Measurements from ENCODE around the gene CCL25. TPM values are rescaled to one million over a fixed set of nuclear protein-coding genes. Genes with fewer than 3 reads are reported as not detected.
A peak's percentile ranks its signal among the peaks of the same experiment; 100 is the strongest.
"Not testable (repeated sequence)": the region's sequence is repeated elsewhere in the genome, so short reads cannot be mapped to it uniquely, and the experiment has no call there.

Gene CCL25, protein sequence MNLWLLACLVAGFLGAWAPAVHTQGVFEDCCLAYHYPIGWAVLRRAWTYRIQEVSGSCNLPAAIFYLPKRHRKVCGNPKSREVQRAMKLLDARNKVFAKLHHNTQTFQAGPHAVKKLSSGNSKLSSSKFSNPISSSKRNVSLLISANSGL
- polyA plus RNA-seq (2012; ENCODE audit: insufficient read depth, insufficient read length), result 1.3 TPM

- H3K4me3 ChIP-seq (ENCODE audit: low read length), result no peak within 1 kb of the TSS
Observed at GRCh38 chr19:8052464-8052859, at the start of gene CCL25. TSS of gene CCL25 (plus strand) at chr19:8052760. CDS start at chr19:8053050, 290 bp downstream.

DNA sequence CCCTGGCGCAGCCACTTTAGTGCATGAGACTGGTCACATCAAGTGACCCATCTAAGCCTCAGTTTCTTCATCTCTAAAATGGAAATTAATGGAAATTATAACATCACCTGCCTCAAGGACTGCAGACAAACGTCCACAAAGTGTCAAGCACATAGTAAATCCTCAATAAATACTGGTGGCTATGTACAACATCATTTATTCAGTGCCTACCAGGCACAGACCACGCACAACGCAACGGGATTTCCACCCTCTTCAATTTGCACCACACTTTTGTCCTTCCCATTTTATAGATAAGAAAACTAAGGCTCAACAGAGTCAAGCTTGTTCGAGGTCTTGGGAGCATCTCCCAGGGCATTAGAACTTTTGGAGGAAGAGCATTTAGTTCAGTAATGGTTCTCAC is 48.6 kb upstream of the CCL25 start:
- H3K4me3 ChIP-seq (ENCODE audit: low read length), result peak overlapping the region; percentile 77
- DNase-seq (ENCODE audit: low read depth, low spot score), result no peak

More at GRCh38 chr19:8052464-8052859, at the start of gene CCL25:
- DNase-seq (ENCODE audit: low read depth, low spot score), result no peak

DNA sequence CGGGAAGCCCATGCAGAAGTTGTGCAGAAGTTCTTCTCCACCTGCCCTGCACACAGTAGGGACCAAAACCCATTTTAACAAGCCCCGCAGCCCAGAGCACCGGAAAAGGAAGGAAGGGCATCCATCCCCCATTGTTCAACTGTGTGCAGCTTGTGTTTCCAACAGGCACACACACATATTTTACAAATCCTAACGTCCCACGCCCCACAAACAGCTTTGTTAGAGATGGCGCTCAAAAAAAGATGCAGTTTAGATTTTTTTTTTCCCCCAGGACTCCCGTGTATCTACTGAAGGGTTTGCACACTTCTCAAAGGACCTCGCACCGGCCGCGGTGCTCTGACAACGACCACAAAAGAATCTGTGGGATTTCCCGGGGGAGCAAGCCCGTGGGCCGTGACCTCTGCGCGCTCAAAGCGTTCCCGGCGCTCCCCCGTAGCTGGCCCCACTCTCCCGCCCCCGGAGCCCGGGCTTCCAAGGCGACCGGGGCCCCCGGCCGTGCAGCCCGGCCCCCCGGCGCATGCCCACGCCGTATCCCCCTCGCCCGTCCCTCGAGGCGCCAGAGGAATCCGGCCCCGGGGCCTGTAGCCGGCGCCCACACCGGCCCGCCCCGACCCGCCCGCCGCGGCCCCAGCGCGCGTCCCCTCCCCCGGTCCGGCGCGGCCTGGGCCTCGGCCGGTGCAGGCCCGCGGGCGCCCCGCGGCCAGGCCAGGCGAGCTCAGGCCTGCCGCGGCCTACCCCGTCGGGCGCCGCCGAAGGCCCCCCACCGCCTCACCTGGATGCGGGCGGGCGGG is 47.6 kb upstream of the CCL25 start:
- peak; percentile 32 for DNase-seq (ENCODE audit: low read depth, low spot score)
- peak overlapping the region; percentile 77 for H3K4me3 ChIP-seq (ENCODE audit: low read length)

GRCh38 chr19:8005534-8006256 is 46.9 kb upstream of the CCL25 start, which contains the start of gene ELAVL1:
TSS of gene ELAVL1 (minus strand) at chr19:8005641. CDS start at chr19:7991815, 13,826 bp downstream.
- peak within 1 kb of the TSS; percentile 90 for H3K4me3 ChIP-seq (ENCODE audit: low read length)
- DNase-seq (ENCODE audit: low read depth, low spot score), result peak; percentile 74

GRCh38 chr19:8017808-8018207 is 34.8 kb upstream of the CCL25 start:
- no peak for DNase-seq (ENCODE audit: low read depth, low spot score)
- no peak overlapping the region for H3K4me3 ChIP-seq (ENCODE audit: low read length)

- DNase-seq (ENCODE audit: low read depth, low spot score), result no peak
- H3K4me3 ChIP-seq (ENCODE audit: low read length), result no peak overlapping the region
Observed at GRCh38 chr19:8020681-8021080, 31.9 kb upstream of the CCL25 start.

DNA sequence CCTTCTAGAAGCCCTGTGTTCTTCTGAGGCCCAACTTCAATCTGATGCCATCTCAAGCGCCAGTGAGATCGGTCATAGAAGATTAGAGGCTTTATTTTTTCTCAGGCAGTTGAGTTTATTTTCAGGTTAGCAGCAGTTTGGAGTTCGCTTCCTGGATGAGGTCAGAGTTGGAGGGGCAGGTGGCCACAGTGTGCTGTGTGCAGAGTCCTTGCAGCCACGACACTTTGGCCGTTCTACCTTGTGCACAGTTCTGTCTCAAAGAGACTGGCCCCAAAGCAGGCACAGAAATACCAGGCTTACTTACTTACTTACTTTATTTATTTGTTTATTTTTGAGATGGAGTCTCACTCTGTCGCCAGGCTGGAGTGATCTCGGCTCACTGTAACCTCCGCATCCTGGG is 31.2 kb upstream of the CCL25 start:
- no peak for DNase-seq (ENCODE audit: low read depth, low spot score)
- no peak overlapping the region for H3K4me3 ChIP-seq (ENCODE audit: low read length)

- no peak overlapping the region for H3K4me3 ChIP-seq (ENCODE audit: low read length)
- no peak for DNase-seq (ENCODE audit: low read depth, low spot score)
Observed at GRCh38 chr19:8022275-8022674, 30.3 kb upstream of the CCL25 start.

- no peak overlapping the region for H3K4me3 ChIP-seq (ENCODE audit: low read length)
- DNase-seq (ENCODE audit: low read depth, low spot score), result no peak
Observed at GRCh38 chr19:8023371-8023770, 29.2 kb upstream of the CCL25 start.

GRCh38 chr19:8024256-8024655 is 28.3 kb upstream of the CCL25 start:
- H3K4me3 ChIP-seq (ENCODE audit: low read length); DNase-seq (ENCODE audit: low read depth, low spot score): not testable (repeated sequence)

- DNase-seq (ENCODE audit: low read depth, low spot score), result no peak
- no peak overlapping the region for H3K4me3 ChIP-seq (ENCODE audit: low read length)
Observed at GRCh38 chr19:8025316-8025715, 27.2 kb upstream of the CCL25 start.

DNA sequence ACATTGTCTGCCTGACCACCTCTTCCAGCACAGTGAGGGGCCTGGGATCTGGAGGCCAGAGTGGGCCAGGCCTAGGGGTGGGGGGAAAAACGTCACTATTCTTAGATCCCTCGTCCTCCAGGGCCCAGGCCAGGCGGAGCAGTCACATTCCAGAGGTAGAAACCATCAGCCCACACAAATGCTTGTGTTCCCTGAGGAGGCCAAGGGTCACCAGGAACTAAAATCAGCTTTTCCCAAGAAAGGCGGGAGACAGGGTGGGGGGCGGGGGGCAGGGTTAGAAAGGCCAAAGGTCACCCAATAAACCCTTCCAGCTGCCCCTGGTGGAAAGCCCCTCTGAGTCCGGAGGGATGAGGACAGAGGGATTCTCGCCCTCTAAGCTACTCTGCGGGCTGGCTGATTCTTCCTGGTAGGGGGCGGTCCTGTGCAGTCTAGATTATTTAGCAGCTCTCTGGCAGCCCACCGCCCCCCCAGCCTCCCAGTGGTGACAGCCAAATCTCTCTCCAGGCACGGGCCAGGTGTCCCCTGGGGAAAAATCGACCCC is 23.5 kb upstream of the CCL25 start:
- no peak for DNase-seq (ENCODE audit: low read depth, low spot score)
- no peak overlapping the region for H3K4me3 ChIP-seq (ENCODE audit: low read length)

- no peak for DNase-seq (ENCODE audit: low read depth, low spot score)
- no peak overlapping the region for H3K4me3 ChIP-seq (ENCODE audit: low read length)
Observed at GRCh38 chr19:8030960-8031359, 21.6 kb upstream of the CCL25 start.

- not testable (repeated sequence) for H3K4me3 ChIP-seq (ENCODE audit: low read length); DNase-seq (ENCODE audit: low read depth, low spot score)
Observed at GRCh38 chr19:8033287-8034177, 19.0 kb upstream of the CCL25 start.

DNA sequence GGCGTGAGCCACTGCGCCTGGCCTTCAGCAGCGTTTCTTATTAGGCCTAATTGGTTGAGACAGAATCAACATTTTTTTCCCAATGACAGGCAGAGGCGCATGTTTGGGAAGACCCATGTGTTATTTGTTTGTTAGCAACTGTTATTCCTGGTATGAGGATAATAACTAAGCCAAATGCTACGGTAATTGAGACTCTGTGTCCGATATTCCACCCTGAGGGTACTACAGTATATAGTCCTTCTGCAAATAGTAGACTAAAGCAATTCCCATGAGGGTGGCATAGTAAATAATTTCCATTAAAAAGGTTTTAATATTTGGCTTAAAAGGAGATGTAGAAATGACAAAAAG is 18.4 kb upstream of the CCL25 start:
- H3K4me3 ChIP-seq (ENCODE audit: low read length), result no peak overlapping the region

GRCh38 chr19:8036434-8037099 is 16.0 kb upstream of the CCL25 start:
- no peak for DNase-seq (ENCODE audit: low read depth, low spot score)

More for the DNA sequence above, 18.4 kb upstream of the CCL25 start:
- DNase-seq (ENCODE audit: low read depth, low spot score), result no peak

DNA sequence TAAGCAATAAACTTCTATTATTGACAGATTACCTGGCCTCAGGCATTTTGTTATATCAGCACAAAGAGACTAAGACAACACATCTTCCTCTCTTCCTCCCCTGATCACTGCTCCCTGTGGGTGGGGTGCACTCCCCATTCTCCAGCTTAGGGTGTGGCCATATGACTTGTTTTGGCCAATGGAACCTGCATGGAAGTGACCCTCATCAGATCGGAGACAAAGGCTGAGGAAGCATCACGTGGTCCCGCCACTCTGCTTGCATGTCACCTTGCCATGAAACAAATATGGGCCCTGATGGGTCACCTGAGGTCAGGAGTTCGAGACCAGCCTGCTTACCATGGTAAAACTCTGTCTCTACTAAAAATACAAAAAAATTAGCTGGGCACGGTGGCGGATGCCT is 13.7 kb upstream of the CCL25 start:
- H3K4me3 ChIP-seq (ENCODE audit: low read length), result no peak overlapping the region
- DNase-seq (ENCODE audit: low read depth, low spot score), result no peak

More at GRCh38 chr19:8036434-8037099, 16.0 kb upstream of the CCL25 start:
- no peak overlapping the region for H3K4me3 ChIP-seq (ENCODE audit: low read length)

DNA sequence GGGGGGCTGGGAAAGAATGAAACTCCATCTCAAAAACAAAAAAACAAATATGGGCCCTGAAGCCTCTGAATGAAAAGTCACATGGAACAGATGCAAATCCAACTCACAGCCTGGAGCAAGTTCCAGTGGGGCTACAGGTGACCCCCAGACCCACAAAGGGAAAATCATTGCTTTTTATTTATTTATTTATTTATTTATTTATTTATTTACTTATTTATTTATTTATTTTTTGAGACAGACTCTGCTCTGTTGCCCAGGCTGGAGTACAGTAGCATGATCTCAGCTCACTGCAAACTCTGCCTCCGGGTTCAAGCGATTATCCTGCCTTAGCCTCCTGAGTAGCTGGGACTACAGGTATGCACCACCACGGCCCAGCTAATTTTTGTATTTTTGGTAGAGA is 13.3 kb upstream of the CCL25 start:
- DNase-seq (ENCODE audit: low read depth, low spot score), result no peak
- no peak overlapping the region for H3K4me3 ChIP-seq (ENCODE audit: low read length)
